Natural killer cell (primary cell): Measurements from ENCODE around the gene SPECC1. TPM values are rescaled to one million over a fixed set of nuclear protein-coding genes. Genes with fewer than 3 reads are reported as not detected.
"Not testable (repeated sequence)": the region's sequence is repeated elsewhere in the genome, so short reads cannot be mapped to it uniquely, and the experiment has no call there.

Experiments
- ATAC-seq, 3 donors: fragments of 150-1000 bp in 2 of 3; fragments of 200-7000 bp in 1 of 3; cut with Tn5 transposase; 1 replicate in 1 of 3; 2 replicates in 2 of 3; pipeline ENCODE4 v1.10.0; 2021; ENCODE audit warnings: mild to moderate bottlenecking in 2 of 3, moderate library complexity in 2 of 3
- DNase-seq, 2 donors: peaks; one replicate each; pipeline versions ENCODE4 v3.0.0 to v3.0.0-alpha.2; 2013 to 2021; ENCODE audit warnings: mixed read lengths in 1 of 2
- H3K27ac ChIP-seq: one replicate; pipeline ENCODE4 v1.5.1; 2013; ENCODE audit warnings: mild to moderate bottlenecking, low read length
- H3K27me3 ChIP-seq: one replicate; pipeline ENCODE4 v1.6.1; 2013; ENCODE audit warnings: low read length; ENCODE audit not compliant: control insufficient read depth, insufficient read depth
- H3K36me3 ChIP-seq: one replicate; pipeline ENCODE4 v1.6.1; 2013; ENCODE audit warnings: low read length; ENCODE audit not compliant: control insufficient read depth, insufficient read depth
- H3K4me1 ChIP-seq: one replicate; pipeline ENCODE4 v1.6.1; 2013; ENCODE audit warnings: low read length; ENCODE audit not compliant: control insufficient read depth, insufficient read depth
- H3K4me3 ChIP-seq: one replicate; pipeline ENCODE4 v1.5.1; 2013; ENCODE audit warnings: low read length
- H3K9me3 ChIP-seq: one replicate; pipeline ENCODE4 v1.6.1; 2013; ENCODE audit warnings: low read length; ENCODE audit not compliant: control insufficient read depth, insufficient read depth
- H3K27ac Mint-ChIP-seq, 2 donors: one replicate each; pipeline ENCODE4 v1.8.0; 2022; ENCODE audit warnings: mild to moderate bottlenecking in 2 of 2, mixed read lengths in 2 of 2, moderate library complexity in 1 of 2
- H3K27me3 Mint-ChIP-seq, 2 donors: one replicate each; pipeline ENCODE4 v1.8.0; 2022; ENCODE audit warnings: low read depth in 2 of 2, mixed read lengths in 2 of 2
- H3K36me3 Mint-ChIP-seq: one replicate; pipeline ENCODE4 v1.8.0; 2022; ENCODE audit warnings: mixed read lengths
- H3K4me1 Mint-ChIP-seq, 2 donors: one replicate each; pipeline ENCODE4 v1.8.0; 2022; ENCODE audit warnings: mixed read lengths in 2 of 2
- H3K4me3 Mint-ChIP-seq: one replicate; pipeline ENCODE4 v1.8.0; 2022; ENCODE audit warnings: mild to moderate bottlenecking, moderate library complexity, mixed read lengths
- H3K9me3 Mint-ChIP-seq, 2 donors: one replicate each; pipeline ENCODE4 v1.8.0; 2022; ENCODE audit warnings: mixed read lengths in 2 of 2
- CTCF ChIP-seq: fragments of 200-600 bp; IDR thresholded peaks from one replicate; pipeline ENCODE4 v1.8.0; 2022; ENCODE audit warnings: antibody characterized with exemption
- WGBS: methylation state at CpG from one replicate; pipeline ENCODE4 v1.1.7; 2013; ENCODE audit warnings: missing lambda C conversion rate; ENCODE audit not compliant: insufficient coverage; 5-methylcytosine and 5-hydroxymethylcytosine counted together
- intact Hi-C: fragments of 100-400 bp; cut with micrococcal nuclease; formaldehyde crosslinking; loops from one replicate; pipeline ENCODE4 v1.14.2; 2022
- total RNA-seq, 4 donors: library from RNA; stranded (reverse); fragments of 120-200 nt in 1 of 4; gene quantifications; one replicate each; pipeline versions ENCODE4 v1.2.3 to v1.2.4, GENCODE V29; 2013 to 2022

SPECC1 gene
- total RNA-seq, 3 donors from 2014 or later (not counting 1 experiment from before 2014, with no cell fraction given) = 29.3 to 45.1 (median 37.2) TPM

- no peak for TF ChIP-seq CTCF
Observed at GRCh38 chr17:20103454-20104446, 94.6 kb downstream of the SPECC1 start.

GRCh38 chr17:20105539-20106280 lies 96.6 kb downstream of the SPECC1 start:
- no peak for TF ChIP-seq CTCF
- Histone ChIP-seq H3K36me3 (peaks cover 8% of the 10 kb centered on the region), H3K4me1 (no peaks in the 10 kb centered on the region), H3K27ac (no peak overlapping the region), H3K9me3 (no peaks in the 10 kb centered on the region), H3K4me3 (no peak overlapping the region), H3K27me3 (no peaks in the 10 kb centered on the region)
- Mint-ChIP-seq H3K27ac (no peak overlapping the region), H3K27me3 (no peaks in the 10 kb centered on the region), H3K4me1 (peaks cover 0 to 10% of the 10 kb centered on the region in 2 donors), H3K4me3 (no peak overlapping the region), H3K9me3 (no peaks in the 10 kb centered on the region), H3K36me3 (no peaks in the 10 kb centered on the region)
- intact Hi-C loops = no loop called here
- 86% methylated on average over 8 of the region's 8 CpGs for WGBS
- DNase-seq (no peak), ATAC-seq (no peak)

More at GRCh38 chr17:20103454-20104446, 94.6 kb downstream of the SPECC1 start:
- Mint-ChIP-seq H3K36me3 (no peaks in the 10 kb centered on the region), H3K4me1 (peaks cover 0 to 10% of the 10 kb centered on the region in 2 donors), H3K27ac (no peak overlapping the region), H3K4me3 (no peak overlapping the region), H3K27me3 (no peaks in the 10 kb centered on the region), H3K9me3 (no peaks in the 10 kb centered on the region)
- Histone ChIP-seq H3K27ac (no peak overlapping the region), H3K27me3 (no peaks in the 10 kb centered on the region), H3K9me3 (no peaks in the 10 kb centered on the region), H3K36me3 (peaks cover 6% of the 10 kb centered on the region), H3K4me3 (no peak overlapping the region), H3K4me1 (no peaks in the 10 kb centered on the region)
- DNase-seq (no peak), ATAC-seq (no peak)
- intact Hi-C loops = no loop called here
- WGBS = 90% methylated on average over 10 of the region's 12 CpGs

GRCh38 chr17:20106446-20106845 lies 97.3 kb downstream of the SPECC1 start:
- H3K9me3 Mint-ChIP-seq, intact Hi-C loops, H3K27me3 ChIP-seq, H3K27me3 Mint-ChIP-seq, H3K36me3 Mint-ChIP-seq, H3K27ac ChIP-seq, H3K27ac Mint-ChIP-seq, H3K9me3 ChIP-seq, H3K4me3 Mint-ChIP-seq, H3K4me3 ChIP-seq, ATAC-seq, DNase-seq, H3K4me1 ChIP-seq: not testable (repeated sequence)
- H3K36me3 ChIP-seq = peaks cover 14% of the 10 kb centered on the region
- peaks cover 0 to 10% of the 10 kb centered on the region in 2 donors for H3K4me1 Mint-ChIP-seq

GRCh38 chr17:20109076-20109475 lies 99.9 kb downstream of the SPECC1 start:
- no peaks in the 10 kb centered on the region for H3K27me3 Mint-ChIP-seq
- Histone ChIP-seq H3K36me3 (peaks cover 12% of the 10 kb centered on the region), H3K27me3 (no peaks in the 10 kb centered on the region), H3K27ac (no peak overlapping the region), H3K9me3 (no peaks in the 10 kb centered on the region), H3K4me3 (no peak overlapping the region), H3K4me1 (no peaks in the 10 kb centered on the region)
- no peak for ATAC-seq
- 95% methylated on average over 5 of the region's 5 CpGs for WGBS
- H3K4me1 Mint-ChIP-seq = peaks cover 0 to 10% of the 10 kb centered on the region in 2 donors
- peaks cover 9% of the 10 kb centered on the region for H3K36me3 Mint-ChIP-seq
- no peaks in the 10 kb centered on the region for H3K9me3 Mint-ChIP-seq
- intact Hi-C loops = no loop called here
- H3K27ac Mint-ChIP-seq = no peak overlapping the region
- TF ChIP-seq CTCF = no peak
- no peak overlapping the region for H3K4me3 Mint-ChIP-seq
- DNase-seq = no peak
